ENCODE results near the gene GLT8D1.

Gene GLT8D1

DNA sequence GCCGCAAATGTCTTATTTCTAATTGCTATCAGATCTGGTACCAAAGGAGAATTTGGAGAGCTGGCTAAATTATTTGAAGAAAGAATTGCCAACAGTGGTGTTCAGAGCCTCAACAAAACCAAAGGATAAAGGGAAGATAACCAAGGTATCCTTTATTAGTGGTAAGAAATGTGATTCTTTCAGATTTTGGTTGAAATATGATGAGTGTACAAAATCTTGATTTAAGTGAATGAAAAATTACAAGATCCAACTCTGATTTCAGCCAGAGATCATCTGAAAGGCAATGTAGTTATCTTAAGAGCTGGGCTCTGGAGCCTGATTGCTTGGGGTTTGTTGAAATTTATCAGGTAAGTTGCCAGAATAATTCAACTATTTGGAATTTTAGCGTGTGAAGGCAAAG, 15.0 kb downstream of the GLT8D1 start:
- H3K4me3 ChIP-seq (ENCODE audit: severe bottlenecking) = no peak overlapping the region
- peaks cover 95% of the 10 kb centered on the region for H3K36me3 ChIP-seq (ENCODE audit: low read depth)
- H3K27me3 ChIP-seq (ENCODE audit: insufficient read depth, poor library complexity, severe bottlenecking) = no peaks in the 10 kb centered on the region
- no peaks in the 10 kb centered on the region for H3K9me3 ChIP-seq (ENCODE audit: severe bottlenecking)
- DNase-seq (ENCODE audit: low spot score) (no peak), ATAC-seq (ENCODE audit: low read depth) (no peak)
- H3K4me1 ChIP-seq (ENCODE audit: insufficient read depth, poor library complexity, severe bottlenecking) = peaks cover 12% of the 10 kb centered on the region
- TF ChIP-seq, protein P1, sequence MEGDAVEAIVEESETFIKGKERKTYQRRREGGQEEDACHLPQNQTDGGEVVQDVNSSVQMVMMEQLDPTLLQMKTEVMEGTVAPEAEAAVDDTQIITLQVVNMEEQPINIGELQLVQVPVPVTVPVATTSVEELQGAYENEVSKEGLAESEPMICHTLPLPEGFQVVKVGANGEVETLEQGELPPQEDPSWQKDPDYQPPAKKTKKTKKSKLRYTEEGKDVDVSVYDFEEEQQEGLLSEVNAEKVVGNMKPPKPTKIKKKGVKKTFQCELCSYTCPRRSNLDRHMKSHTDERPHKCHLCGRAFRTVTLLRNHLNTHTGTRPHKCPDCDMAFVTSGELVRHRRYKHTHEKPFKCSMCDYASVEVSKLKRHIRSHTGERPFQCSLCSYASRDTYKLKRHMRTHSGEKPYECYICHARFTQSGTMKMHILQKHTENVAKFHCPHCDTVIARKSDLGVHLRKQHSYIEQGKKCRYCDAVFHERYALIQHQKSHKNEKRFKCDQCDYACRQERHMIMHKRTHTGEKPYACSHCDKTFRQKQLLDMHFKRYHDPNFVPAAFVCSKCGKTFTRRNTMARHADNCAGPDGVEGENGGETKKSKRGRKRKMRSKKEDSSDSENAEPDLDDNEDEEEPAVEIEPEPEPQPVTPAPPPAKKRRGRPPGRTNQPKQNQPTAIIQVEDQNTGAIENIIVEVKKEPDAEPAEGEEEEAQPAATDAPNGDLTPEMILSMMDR (IDR thresholded peaks at IDR 0.05; ENCODE audit: poor library complexity, severe bottlenecking) = no peak
- H3K27ac ChIP-seq (ENCODE audit: poor library complexity, severe bottlenecking) = no peak overlapping the region

DNA sequence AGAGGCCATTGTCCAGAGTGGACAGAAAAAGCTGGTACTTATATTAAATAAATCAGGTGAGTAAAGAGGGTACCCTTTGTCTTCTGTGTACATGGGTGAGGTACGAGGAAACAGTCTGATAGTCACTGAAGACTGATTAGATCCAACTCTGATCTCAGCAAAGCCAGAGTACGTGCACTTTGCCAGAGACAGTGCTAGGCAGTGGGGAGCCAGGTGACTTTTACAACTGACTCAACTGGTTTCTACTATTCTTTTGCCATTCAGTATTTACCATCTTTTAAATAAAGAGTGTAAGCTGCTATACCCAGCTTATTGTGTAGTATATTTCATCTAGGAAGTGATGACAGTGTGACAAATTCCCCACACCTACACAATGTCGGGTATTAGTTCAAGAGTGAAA, 16.4 kb downstream of the GLT8D1 start:
- Histone ChIP-seq H3K27me3 (ENCODE audit: insufficient read depth, poor library complexity, severe bottlenecking) (no peaks in the 10 kb centered on the region), H3K27ac (ENCODE audit: poor library complexity, severe bottlenecking) (peak overlapping the region; percentile 65), H3K9me3 (ENCODE audit: severe bottlenecking) (no peaks in the 10 kb centered on the region), H3K4me1 (ENCODE audit: insufficient read depth, poor library complexity, severe bottlenecking) (peaks cover 19% of the 10 kb centered on the region), H3K4me3 (ENCODE audit: severe bottlenecking) (no peak overlapping the region), H3K36me3 (ENCODE audit: low read depth) (peaks cover 84% of the 10 kb centered on the region)
- no peak for DNase-seq (ENCODE audit: low spot score)
- TF ChIP-seq, protein P1 (IDR thresholded peaks at IDR 0.05; ENCODE audit: poor library complexity, severe bottlenecking) = no peak
- no peak for ATAC-seq (ENCODE audit: low read depth)

DNA sequence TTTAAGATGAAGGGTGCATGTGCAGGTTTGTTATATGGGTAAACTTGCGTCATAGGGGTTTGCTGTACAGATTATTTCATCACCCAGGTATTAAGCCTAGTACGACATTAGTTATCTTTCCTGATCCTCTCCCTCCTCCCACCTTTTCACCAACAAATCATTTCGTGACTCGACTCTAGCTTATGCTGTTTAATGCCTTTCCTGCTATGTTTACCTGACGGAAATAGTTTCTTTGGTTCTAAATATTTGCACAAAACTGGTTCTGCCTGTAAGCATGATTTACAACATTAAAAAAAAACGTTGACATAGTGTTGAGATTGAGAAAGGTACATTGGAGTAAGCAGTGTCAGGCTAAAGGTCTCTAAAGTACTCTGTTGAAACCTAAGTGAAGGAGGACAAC, 17.3 kb downstream of the GLT8D1 start:
- peaks cover 75% of the 10 kb centered on the region for H3K36me3 ChIP-seq (ENCODE audit: low read depth)
- TF ChIP-seq, protein P1 (IDR thresholded peaks at IDR 0.05; ENCODE audit: poor library complexity, severe bottlenecking) = no peak
- ATAC-seq (ENCODE audit: low read depth) (peak; percentile 20; the same call in 1 of the 3 replicates), DNase-seq (ENCODE audit: low spot score) (no peak)
- H3K9me3 ChIP-seq (ENCODE audit: severe bottlenecking) = no peaks in the 10 kb centered on the region
- no peak overlapping the region for H3K4me3 ChIP-seq (ENCODE audit: severe bottlenecking)
- peaks cover 19% of the 10 kb centered on the region for H3K4me1 ChIP-seq (ENCODE audit: insufficient read depth, poor library complexity, severe bottlenecking)
- H3K27me3 ChIP-seq (ENCODE audit: insufficient read depth, poor library complexity, severe bottlenecking) = no peaks in the 10 kb centered on the region
- H3K27ac ChIP-seq (ENCODE audit: poor library complexity, severe bottlenecking) = peak overlapping the region; percentile 65

DNA sequence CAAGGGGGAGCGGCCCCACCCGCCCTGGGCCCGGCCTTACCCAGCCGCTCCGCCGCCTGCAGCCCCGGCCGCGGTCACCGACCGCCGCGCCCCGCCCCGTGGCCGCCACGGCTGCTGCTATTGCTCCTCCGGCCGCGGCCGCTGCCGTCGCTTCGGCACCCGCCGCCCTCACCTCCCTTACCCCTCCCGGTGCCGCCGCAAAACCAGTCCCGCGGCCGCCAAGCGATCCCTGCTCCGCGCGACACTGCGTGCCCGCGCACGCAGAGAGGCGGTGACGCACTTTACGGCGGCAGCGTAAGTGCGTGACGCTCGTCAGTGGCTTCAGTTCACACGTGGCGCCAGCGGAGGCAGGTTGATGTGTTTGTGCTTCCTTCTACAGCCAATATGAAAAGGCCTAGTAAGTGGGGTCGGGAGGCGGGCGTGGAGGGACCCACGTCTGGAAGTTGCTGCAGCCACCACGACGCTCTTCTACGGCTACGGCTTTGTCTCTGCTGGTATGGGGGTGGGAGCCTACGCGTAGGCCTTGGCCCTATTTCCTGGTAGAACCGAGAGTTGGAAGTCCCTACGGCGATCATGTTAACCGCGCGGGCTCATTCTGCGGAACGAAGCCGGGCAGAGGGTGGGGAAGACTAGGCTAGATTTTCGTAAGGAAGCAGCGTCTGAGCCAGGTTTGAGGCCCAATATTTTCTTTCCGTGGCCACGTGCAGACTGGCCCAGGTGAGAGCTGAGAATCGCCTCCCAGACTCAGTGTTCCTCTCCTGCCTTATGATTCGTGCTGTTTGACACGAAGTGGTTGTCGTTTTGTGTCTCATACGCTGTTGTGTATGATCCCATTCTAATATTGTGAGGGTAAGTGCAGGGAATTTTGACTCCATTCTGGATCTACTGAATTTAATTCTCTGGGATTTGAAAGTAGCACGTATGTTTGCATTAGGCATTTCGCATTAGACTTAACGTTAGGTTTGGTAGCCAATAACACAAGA, 19.6 kb downstream of the GLT8D1 start, which contains the start of the genes GNL3 and PBRM1:
Gene GNL3 (plus strand): TSS at position 324 of the 983 bp plus-strand sequence. CDS start 61 bp downstream, at position 385.
Gene PBRM1 (minus strand): TSS at position 205 of the 983 bp plus-strand sequence.
- TF ChIP-seq, protein P1 (IDR thresholded peaks at IDR 0.05; ENCODE audit: poor library complexity, severe bottlenecking) = no peak
- peak within 1 kb of the TSS; percentile 65 for H3K27ac ChIP-seq (ENCODE audit: poor library complexity, severe bottlenecking)
- DNase-seq (ENCODE audit: low spot score) (peak; percentile 93), ATAC-seq (ENCODE audit: low read depth) (peak; percentile 66)
- no peaks in the 10 kb centered on the region for H3K27me3 ChIP-seq (ENCODE audit: insufficient read depth, poor library complexity, severe bottlenecking)
- H3K4me3 ChIP-seq (ENCODE audit: severe bottlenecking) = peak within 1 kb of the TSS; percentile 84
- H3K4me1 ChIP-seq (ENCODE audit: insufficient read depth, poor library complexity, severe bottlenecking) = peaks cover 19% of the 10 kb centered on the region
- peaks cover 62% of the 10 kb centered on the region for H3K36me3 ChIP-seq (ENCODE audit: low read depth)
- no peaks in the 10 kb centered on the region for H3K9me3 ChIP-seq (ENCODE audit: severe bottlenecking)

Data from RWPE2 (cell line).